Measurements from ENCODE around the gene TIMM44.

Gene TIMM44

GRCh38 chr19:7943444-7944176 lies at the start of gene TIMM44:
TSS of gene TIMM44 (minus strand) at chr19:7943666. CDS start at chr19:7943651, 15 bp downstream.
- peak; percentile 99 for DNase-seq

- no peak for DNase-seq
Observed at GRCh38 chr19:7992575-7992974, 49.1 kb upstream of the TIMM44 start.

GRCh38 chr19:7989071-7989575 lies 45.7 kb upstream of the TIMM44 start:
- DNase-seq: no peak

GRCh38 chr19:7988307-7988706 lies 44.8 kb upstream of the TIMM44 start:
- no peak for DNase-seq

DNA sequence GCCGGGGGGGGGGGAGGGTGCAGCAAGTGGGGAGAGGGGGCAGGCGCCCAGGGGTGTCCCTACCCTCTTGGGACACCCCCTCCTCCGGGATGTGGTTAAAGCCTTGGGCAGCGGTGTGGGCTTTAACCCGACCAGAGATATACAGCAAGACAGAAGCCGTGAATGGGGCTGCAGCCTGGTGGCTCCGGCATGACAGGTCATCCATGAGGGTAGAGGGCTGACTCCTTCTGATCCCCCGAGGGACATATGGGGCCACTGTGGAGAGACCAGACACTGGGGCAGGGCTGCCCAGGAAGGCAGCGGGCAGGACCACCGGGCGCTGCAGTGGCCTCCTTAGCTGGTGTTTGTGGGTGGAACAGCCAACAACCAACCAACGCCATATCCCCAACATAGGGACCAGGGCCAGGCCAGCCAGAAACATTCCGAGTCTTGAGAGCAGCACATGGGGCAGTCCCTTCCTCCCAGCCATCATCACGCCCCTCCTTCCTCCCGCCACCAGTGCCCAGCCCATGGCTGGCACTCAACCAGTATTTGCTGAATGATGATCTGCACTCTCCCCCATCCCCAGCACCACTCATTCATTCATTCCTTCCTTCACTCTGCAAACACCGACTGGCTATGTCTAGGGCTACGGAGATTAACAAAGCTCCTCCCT lies 43.8 kb upstream of the TIMM44 start:
- no peak for DNase-seq

- DNase-seq: no peak
Observed at GRCh38 chr19:7986321-7987113, 43.1 kb upstream of the TIMM44 start.

DNA sequence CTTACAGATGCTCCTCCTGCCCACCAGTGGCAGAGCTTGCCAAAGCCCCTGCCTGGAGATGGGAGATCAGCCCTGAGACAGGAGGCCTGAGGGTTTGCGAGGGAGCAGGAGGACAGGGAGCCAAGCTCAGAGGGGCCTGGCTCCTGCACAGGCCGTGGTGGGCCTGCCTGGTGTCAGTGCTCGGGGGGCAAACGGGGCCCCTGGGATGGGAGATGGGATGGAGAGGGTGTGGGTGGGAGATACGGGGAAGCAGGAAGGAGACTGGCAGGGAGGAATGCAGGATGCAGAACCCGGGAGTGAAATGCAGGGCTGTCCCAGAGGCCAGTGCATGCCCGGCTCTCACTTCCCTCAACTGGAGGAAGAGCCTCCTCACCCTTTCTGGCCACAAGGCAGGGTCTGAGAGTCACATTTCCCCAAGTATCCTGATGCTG lies 42.0 kb upstream of the TIMM44 start:
- DNase-seq: no peak

- no peak for DNase-seq
Observed at GRCh38 chr19:7983995-7984837, 40.8 kb upstream of the TIMM44 start.

DNA sequence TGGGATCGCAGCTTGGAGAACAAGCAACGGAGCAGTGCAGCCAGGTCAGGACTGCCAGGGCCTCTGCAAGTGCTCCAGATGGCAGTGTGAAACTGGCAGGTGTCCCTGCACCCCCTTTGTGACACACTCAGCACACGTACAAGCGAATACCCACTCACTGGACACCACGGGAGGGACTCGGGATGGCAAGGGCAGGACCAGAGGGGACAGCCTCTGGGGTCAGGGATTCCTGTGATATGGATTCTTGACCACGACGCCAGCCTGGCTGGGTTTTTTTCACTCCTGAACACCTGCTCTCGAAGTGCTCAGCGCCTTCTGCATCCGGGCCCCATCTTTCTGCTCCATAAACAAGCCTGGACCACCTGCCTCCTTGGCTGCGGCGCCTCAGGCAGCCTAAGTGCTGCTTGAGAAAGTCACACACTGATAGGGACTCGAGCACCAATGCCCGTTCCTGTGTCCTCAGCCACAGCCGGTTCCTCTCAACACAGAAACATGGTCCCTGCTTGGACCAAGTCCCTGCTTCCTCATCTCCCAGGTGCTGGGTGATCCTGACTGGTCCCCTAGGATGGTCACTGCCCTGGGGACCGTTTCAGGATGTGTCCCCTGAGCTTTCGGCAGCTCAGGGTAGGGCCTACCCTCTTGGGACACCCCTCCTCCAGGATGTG lies 40.0 kb upstream of the TIMM44 start:
- DNase-seq: no peak

DNA sequence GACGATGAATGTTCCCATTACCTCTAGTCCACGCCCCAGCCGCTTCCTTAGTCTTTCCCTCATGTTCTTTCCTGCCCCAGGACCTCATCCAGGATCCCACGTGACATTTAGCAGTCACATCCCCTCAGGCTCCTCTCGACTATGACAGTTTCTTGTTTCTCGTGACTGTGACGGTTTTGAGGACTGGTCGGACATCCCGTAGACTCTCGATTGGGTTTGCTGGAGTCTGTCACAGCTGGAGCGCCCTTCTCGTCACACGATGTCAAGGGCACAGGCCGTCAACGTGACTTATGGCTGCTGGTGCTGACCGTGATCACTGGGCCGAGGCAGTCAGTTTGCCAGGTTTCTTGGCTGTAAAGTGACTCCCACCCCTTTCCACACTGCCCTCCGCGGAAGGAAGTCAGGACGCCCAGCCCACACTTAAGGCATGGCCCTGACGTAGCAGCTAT lies 39.2 kb upstream of the TIMM44 start:
- DNase-seq: no peak

- DNase-seq: no peak
Observed at GRCh38 chr19:7982103-7982502, 38.6 kb upstream of the TIMM44 start.

GRCh38 chr19:7981661-7982060 lies 38.2 kb upstream of the TIMM44 start:
- DNase-seq: no peak

GRCh38 chr19:7981199-7981598 lies 37.7 kb upstream of the TIMM44 start:
- DNase-seq: no peak

- DNase-seq: no peak
Observed at GRCh38 chr19:7980635-7981121, 37.2 kb upstream of the TIMM44 start.

- DNase-seq: no peak
Observed at GRCh38 chr19:7980168-7980567, 36.7 kb upstream of the TIMM44 start.

DNA sequence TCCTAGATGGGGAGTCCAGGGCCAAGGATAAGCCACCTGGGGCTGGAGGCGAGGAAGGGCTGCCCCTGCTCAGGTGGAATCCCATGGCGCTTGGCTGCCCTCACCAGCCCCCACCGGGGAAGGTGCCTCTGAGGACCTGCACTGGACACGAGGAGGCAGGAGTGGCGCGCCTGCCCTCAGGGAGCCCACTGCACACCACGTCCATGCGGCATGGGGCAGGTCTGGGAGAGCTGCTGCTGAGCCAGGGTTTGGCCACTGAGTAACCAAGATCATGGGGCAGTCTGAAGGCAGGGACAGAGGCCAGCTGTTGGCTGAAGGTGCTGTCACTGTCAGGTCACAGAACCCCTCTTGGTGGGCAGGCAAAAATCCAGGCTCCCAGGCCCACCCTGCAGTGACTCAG lies 36.1 kb upstream of the TIMM44 start:
- no peak for DNase-seq

DNA sequence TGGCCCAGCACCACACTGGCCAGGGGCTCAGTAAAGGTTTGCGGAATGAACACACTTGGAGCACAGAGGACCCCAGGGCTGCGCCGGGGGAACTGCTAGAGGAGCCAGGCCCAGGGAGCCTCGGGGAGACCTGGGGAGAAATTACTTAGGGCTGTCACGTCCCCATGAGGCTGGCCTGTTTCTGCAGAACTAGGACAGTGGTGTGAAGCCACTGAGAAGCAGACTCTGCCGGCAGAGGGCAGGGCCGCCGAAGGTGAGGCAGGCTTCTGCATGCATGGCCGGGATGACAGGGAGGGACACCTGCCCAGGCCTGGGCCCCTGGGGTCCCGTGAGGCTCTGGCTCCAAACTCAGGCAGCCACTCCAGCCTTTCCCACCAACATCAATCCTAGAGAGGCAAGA lies 35.5 kb upstream of the TIMM44 start:
- DNase-seq: no peak

GRCh38 chr19:7978179-7978825 lies 34.8 kb upstream of the TIMM44 start:
- DNase-seq: no peak

DNA sequence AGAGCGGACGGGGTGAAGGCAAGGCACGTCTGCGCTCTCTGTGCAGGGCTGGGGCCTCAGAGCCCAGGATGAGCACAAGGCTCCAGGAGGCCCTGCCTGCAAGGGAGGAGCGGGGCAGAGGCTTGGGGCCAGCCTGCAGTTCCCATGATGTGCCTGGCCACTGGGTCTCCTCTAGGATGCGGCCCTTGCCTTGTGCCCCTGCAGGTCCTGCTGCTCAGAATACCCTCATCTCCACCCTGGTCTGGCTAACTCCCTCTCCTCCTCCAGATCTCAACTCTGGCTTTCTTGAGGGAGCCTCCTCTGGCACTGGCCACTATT lies 34.2 kb upstream of the TIMM44 start:
- no peak for DNase-seq

DNA sequence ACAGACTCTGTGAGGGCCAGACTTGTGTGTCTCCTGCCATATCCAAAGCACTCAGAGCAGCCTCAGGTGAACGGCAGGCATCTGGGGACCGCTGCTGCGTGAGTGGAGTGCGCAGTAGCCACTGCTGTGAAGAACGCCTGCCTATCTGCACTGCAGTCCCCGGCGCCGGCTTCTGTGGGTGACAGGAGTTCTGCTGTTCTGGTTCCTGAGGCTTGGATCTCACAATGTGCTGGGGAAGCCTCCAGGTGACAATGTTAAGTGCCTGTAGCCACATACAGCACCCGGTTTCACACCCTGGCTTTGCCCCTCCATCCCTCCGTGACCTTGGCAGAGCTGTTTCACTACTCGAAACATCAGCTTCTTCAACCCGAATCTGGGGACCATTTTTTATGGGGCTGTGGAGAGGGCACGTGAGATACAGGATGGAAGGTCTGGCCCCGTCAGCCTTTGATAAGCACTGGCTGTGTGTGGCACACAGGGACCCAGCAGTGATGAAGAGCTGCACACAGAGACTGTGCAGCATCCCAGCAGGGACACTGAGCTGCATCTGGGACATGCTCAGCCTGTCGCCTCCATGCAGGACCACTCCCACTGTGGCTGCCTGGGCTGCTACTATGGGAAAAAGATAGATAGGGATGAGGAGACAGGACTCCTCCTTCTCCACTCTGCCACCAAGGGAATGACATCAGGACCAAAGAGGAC lies 33.7 kb upstream of the TIMM44 start:
- DNase-seq: no peak

DNA sequence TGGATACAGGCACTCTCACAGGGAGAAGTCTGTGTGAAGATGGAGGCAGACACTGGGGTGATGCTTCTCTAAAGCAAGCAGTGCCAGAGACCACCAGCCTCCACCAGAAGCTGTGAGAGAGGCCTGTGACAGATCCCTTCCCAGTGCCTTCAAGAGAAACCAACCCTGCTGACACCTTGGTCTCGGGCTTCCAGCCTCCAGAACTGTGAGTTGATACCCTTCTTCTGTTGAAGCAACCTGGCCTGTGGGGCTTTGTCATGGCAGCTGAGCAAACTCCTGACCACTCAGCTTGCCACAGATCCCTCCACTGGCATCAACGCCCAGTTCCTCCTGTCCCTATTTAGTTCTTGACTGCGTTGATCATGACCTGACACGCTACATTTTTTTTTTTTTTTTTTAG lies 33.0 kb upstream of the TIMM44 start:
- no peak for DNase-seq
